CD8-positive, alpha-beta memory T cell (primary cell): Measurements from ENCODE around the gene DAPK3. TPM values are rescaled to one million over a fixed set of nuclear protein-coding genes. Genes with fewer than 3 reads are reported as not detected.

Experiments used
- CTCF ChIA-PET: fragments of 350-600 bp; sonication (Branson Sonifier 250); formaldehyde crosslinking; loops from one replicate; lab custom pipeline; 2021; ENCODE audit warnings: antibody characterized with exemption; lab: Charles Lee
- POLR2A ChIA-PET: fragments of 350-600 bp; sonication (Branson Sonifier 250); formaldehyde crosslinking; loops from one replicate; lab custom pipeline; 2021; ENCODE audit warnings: antibody characterized with exemption; lab: Charles Lee
- DNase-seq, 5 donors: peaks; one replicate each; pipeline versions ENCODE4 v3.0.0 to v3.0.0-alpha.2; 2020 to 2022; ENCODE audit warnings: mixed read lengths in 1 of 5
- H3K27ac ChIP-seq: one replicate; pipeline ENCODE4 v1.7.0; 2013; ENCODE audit warnings: low read depth, mild to moderate bottlenecking, low read length, moderate library complexity
- H3K27me3 ChIP-seq: 2 replicates; pipeline ENCODE4 v1.7.0; 2013; ENCODE audit warnings: low read length, mild to moderate bottlenecking; ENCODE audit not compliant: insufficient read depth, poor library complexity, severe bottlenecking
- H3K36me3 ChIP-seq: 2 replicates; pipeline ENCODE4 v1.7.0; 2013; ENCODE audit warnings: mild to moderate bottlenecking, low read length, moderate library complexity; ENCODE audit not compliant: insufficient read depth
- H3K4me1 ChIP-seq: 2 replicates; pipeline ENCODE4 v1.7.0; 2013; ENCODE audit warnings: mild to moderate bottlenecking, low read length, moderate library complexity; ENCODE audit not compliant: insufficient read depth
- H3K4me3 ChIP-seq: 2 replicates; pipeline ENCODE4 v1.7.0; 2013; ENCODE audit warnings: mild to moderate bottlenecking, low read length
- H3K9me3 ChIP-seq: 2 replicates; pipeline ENCODE4 v1.7.0; 2013; ENCODE audit warnings: mild to moderate bottlenecking, low read length
- H3K27ac Mint-ChIP-seq, 8 donors: one replicate each; pipeline ENCODE4 v1.8.0; 2020 to 2021; ENCODE audit warnings: mixed read lengths in 8 of 8, mild to moderate bottlenecking in 6 of 8, inconsistent platforms in 3 of 8, moderate library complexity in 3 of 8
- H3K27me3 Mint-ChIP-seq, 2 donors: one replicate each; pipeline ENCODE4 v1.8.0; 2020 to 2021; ENCODE audit warnings: mixed read lengths in 2 of 2, mild to moderate bottlenecking in 1 of 2, moderate library complexity in 1 of 2
- H3K36me3 Mint-ChIP-seq, 3 donors: one replicate each; pipeline ENCODE4 v1.8.0; 2020 to 2021; ENCODE audit warnings: mixed read lengths in 3 of 3, inconsistent platforms in 1 of 3, mild to moderate bottlenecking in 1 of 3
- H3K4me1 Mint-ChIP-seq, 3 donors: one replicate each; pipeline ENCODE4 v1.8.0; 2020 to 2021; ENCODE audit warnings: mixed read lengths in 3 of 3, inconsistent platforms in 1 of 3, mild to moderate bottlenecking in 1 of 3
- H3K4me3 Mint-ChIP-seq, 7 donors: one replicate each; pipeline ENCODE4 v1.8.0; 2020 to 2021; ENCODE audit warnings: mixed read lengths in 7 of 7, mild to moderate bottlenecking in 6 of 7, moderate library complexity in 4 of 7, inconsistent platforms in 2 of 7
- H3K9me3 Mint-ChIP-seq, 5 donors: one replicate each; pipeline ENCODE4 v1.8.0; 2020 to 2022; ENCODE audit warnings: mixed read lengths in 5 of 5, mild to moderate bottlenecking in 3 of 5, moderate library complexity in 2 of 5, inconsistent platforms in 1 of 5
- polyA plus RNA-seq: library from polyadenylated mRNA; unstranded; fragments of 300-500 nt; fragmentation: Illumina TruSeq; gene quantifications from one replicate; pipeline ENCODE4 v1.2.3, GENCODE V29; 2021
- total RNA-seq, 2 experiments: library from RNA; stranded (reverse); gene quantifications; one replicate each; pipeline ENCODE4 v1.2.3, GENCODE V29; 2021

Gene DAPK3
- total and polyA plus RNA-seq, 3 experiments from 2014 or later: 38.5 to 44.9 (median 42.5) TPM

DNA sequence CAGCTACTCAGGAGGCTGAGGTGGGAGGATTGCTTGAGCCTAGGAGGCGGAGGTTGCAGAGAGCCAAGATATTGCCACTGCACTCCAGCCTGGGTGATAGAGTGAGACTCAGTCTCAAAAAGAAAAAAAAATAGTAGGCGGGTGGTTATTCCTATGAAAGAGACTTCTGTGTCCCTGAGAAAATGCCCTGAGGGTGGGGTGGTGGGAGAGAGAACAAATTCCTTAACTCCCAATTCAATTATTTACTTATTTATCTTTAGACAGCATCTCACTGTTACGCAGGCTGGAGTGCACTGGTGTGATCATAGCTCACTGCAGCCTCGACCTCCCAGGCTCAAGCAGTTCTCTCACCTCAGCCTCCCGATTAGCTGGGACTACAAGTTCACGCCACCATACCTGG, 24.7 kb upstream of the DAPK3 start:
- no peaks in the 10 kb centered on the region for H3K36me3 Mint-ChIP-seq
- ChIA-PET POLR2A (no interaction called here), CTCF (interaction anchor here (1.3 kb wide), 2 partner anchors 12 to 144 kb away, joined by 3 read pairs; partner anchors contain the start of gene PIAS4)

DNA sequence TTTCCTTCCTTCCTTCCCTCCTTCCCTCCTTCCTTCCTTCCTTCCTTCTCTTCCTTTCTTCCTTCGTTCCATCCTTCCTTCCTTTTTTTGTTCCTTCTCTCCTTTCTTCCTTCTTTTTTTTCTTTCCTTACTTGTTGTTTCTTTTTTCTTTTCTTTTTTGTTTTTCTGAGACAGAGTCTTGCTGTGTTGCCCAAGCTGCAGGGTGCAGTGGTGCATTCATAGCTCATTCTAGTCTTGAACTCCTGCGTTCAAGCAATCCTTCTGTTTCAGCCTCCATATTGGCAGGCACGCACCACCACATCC, 19.9 kb upstream of the DAPK3 start:
- no peaks in the 10 kb centered on the region for H3K9me3 Mint-ChIP-seq
- H3K4me3 ChIP-seq: no peak overlapping the region
- no peaks in the 10 kb centered on the region for H3K27me3 ChIP-seq
- H3K4me3 Mint-ChIP-seq: peak overlapping the region in 3 of 7 donors; percentile 36 to 72 (median 61)
- DNase-seq: no peak
- peaks cover 0 to 2% (median 0%) of the 10 kb centered on the region in 3 donors for H3K36me3 Mint-ChIP-seq
- H3K4me1 ChIP-seq: peaks cover 24% of the 10 kb centered on the region
- H3K36me3 ChIP-seq: no peaks in the 10 kb centered on the region
- H3K9me3 ChIP-seq: no peaks in the 10 kb centered on the region
- POLR2A ChIA-PET: interaction anchor here (0.5 to 1.2 kb wide), 5 partner anchors 11 to 1252 kb away, joined by 3 to 13 read pairs (median 5); partner anchors contain the start of gene PIAS4
- H3K4me1 Mint-ChIP-seq: peaks cover 22 to 29% (median 25%) of the 10 kb centered on the region in 3 donors
- peak overlapping the region in 2 of 8 donors; percentile 26 to 45 for H3K27ac Mint-ChIP-seq
- H3K27me3 Mint-ChIP-seq: peaks cover 0 to 4% of the 10 kb centered on the region in 2 donors
- CTCF ChIA-PET: interaction anchor here (1.0 to 4.1 kb wide), 4 partner anchors 16 to 149 kb away, joined by 3 to 46 read pairs (median 6); no protein-coding TSS in a partner anchor
- H3K27ac ChIP-seq: no peak overlapping the region

More for the DNA sequence above, 24.7 kb upstream of the DAPK3 start:
- peaks cover 0 to 4% (median 3%) of the 10 kb centered on the region in 3 donors for H3K4me1 Mint-ChIP-seq
- no peaks in the 10 kb centered on the region for H3K36me3 ChIP-seq
- H3K4me1 ChIP-seq: no peaks in the 10 kb centered on the region
- no peak overlapping the region for H3K4me3 ChIP-seq
- no peaks in the 10 kb centered on the region for H3K9me3 ChIP-seq
- H3K4me3 Mint-ChIP-seq: no peak overlapping the region
- no peak overlapping the region for H3K27ac Mint-ChIP-seq
- no peaks in the 10 kb centered on the region for H3K9me3 Mint-ChIP-seq
- DNase-seq: no peak
- no peak overlapping the region for H3K27ac ChIP-seq
- no peaks in the 10 kb centered on the region for H3K27me3 Mint-ChIP-seq
- no peaks in the 10 kb centered on the region for H3K27me3 ChIP-seq

GRCh38 chr19:3987619-3988371, 16.9 kb upstream of the DAPK3 start:
- Mint-ChIP-seq H3K27ac (peak overlapping the region; percentile 42 to 95 (median 73)), H3K4me3 (peak overlapping the region; percentile 77 to 99 (median 97)), H3K4me1 (peaks cover 46 to 56% (median 52%) of the 10 kb centered on the region in 3 donors), H3K36me3 (peaks cover 8 to 28% (median 12%) of the 10 kb centered on the region in 3 donors), H3K9me3 (no peaks in the 10 kb centered on the region), H3K27me3 (peaks cover 0 to 10% of the 10 kb centered on the region in 2 donors)
- Histone ChIP-seq H3K4me3 (peak overlapping the region; percentile 59), H3K27ac (peak overlapping the region; percentile 45), H3K9me3 (no peaks in the 10 kb centered on the region), H3K27me3 (no peaks in the 10 kb centered on the region), H3K4me1 (peaks cover 45% of the 10 kb centered on the region), H3K36me3 (peaks cover 15% of the 10 kb centered on the region)
- ChIA-PET POLR2A (interaction anchor here (0.5 to 2.0 kb wide), 18 partner anchors 11 to 1373 kb away, joined by 3 to 16 read pairs (median 5); partner anchors contain the start of genes DAPK3, FEM1A, MRPL54 and PIAS4), CTCF (interaction anchor here (0.7 to 4.1 kb wide), 38 partner anchors 10 to 483 kb away, joined by 3 to 46 read pairs (median 4); partner anchors contain the start of genes APBA3, DAPK3, MRPL54 and PIAS4)
- peak; percentile 85 to 94 (median 88) for DNase-seq

DNA sequence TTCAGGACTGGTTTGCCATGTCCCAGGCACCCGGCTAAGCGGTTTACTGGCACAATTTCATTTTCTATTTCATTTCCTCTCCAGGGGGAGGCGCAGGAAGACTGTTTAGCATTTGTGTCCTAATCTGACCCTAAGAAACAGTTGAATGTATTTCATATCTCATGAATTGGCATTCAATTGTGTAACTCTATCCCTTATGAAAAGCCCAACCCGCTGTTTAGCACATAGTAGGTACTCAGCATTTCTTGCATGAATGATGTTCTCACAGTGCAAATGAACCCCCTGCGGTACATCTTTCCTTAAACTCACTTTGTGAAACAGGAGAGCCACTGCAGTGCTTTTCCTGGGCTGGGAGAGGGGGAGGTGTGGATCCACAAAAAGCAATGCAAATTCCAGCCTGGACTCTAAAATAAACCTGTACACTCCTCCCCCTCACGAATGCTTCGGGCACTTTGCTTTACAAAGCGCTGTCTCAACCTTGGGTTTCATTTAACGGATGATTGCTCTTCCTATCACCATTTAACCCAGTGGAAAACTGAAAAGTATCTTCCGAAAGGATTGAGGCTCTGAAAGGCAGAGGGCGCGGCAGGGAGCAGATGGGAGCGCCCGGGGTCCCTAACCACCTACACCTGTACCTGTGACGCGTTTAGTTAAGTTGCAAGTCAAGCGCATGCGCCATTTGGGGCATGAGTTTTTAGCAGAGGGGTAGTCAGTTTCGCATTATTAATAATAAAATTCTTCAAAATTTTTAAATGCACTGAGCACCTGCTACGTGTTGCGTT, 15.6 kb upstream of the DAPK3 start:
- POLR2A ChIA-PET: interaction anchor here (0.5 to 2.8 kb wide), 7 partner anchors 10 to 1059 kb away, joined by 3 to 25 read pairs (median 10); partner anchors contain the start of genes DAPK3, PIAS4 and ZBTB7A
- Mint-ChIP-seq H3K27me3 (peaks cover 0 to 10% of the 10 kb centered on the region in 2 donors), H3K4me1 (peaks cover 50 to 59% (median 58%) of the 10 kb centered on the region in 3 donors), H3K27ac (peak overlapping the region; percentile 4 to 98 (median 94)), H3K36me3 (peaks cover 8 to 41% (median 16%) of the 10 kb centered on the region in 3 donors), H3K4me3 (peak overlapping the region; percentile 94 to 99 (median 97)), H3K9me3 (no peaks in the 10 kb centered on the region)
- Histone ChIP-seq H3K27ac (peak overlapping the region; percentile 51), H3K4me1 (peaks cover 46% of the 10 kb centered on the region), H3K36me3 (peaks cover 28% of the 10 kb centered on the region), H3K4me3 (peak overlapping the region; percentile 90), H3K27me3 (no peaks in the 10 kb centered on the region), H3K9me3 (no peaks in the 10 kb centered on the region)
- peak; percentile 45 to 69 (median 59) for DNase-seq
- CTCF ChIA-PET: interaction anchor here (1.0 to 2.6 kb wide), 15 partner anchors 10 to 216 kb away, joined by 3 to 26 read pairs (median 7); partner anchors contain the start of genes DAPK3, PIAS4 and ZBTB7A

- peaks cover 50 to 64% (median 61%) of the 10 kb centered on the region in 3 donors for H3K4me1 Mint-ChIP-seq
- Histone ChIP-seq H3K9me3 (no peaks in the 10 kb centered on the region), H3K36me3 (peaks cover 35% of the 10 kb centered on the region), H3K27ac (peak overlapping the region; percentile 51), H3K27me3 (no peaks in the 10 kb centered on the region), H3K4me3 (peak overlapping the region; percentile 90), H3K4me1 (peaks cover 46% of the 10 kb centered on the region)
- CTCF ChIA-PET: interaction anchor here (0.6 to 2.6 kb wide), 19 partner anchors 9 to 392 kb away, joined by 3 to 17 read pairs (median 4); partner anchors contain the start of genes DAPK3, PIAS4, YJU2 and ZBTB7A
- POLR2A ChIA-PET: interaction anchor here (0.5 to 2.8 kb wide), 15 partner anchors 9 to 1058 kb away, joined by 3 to 25 read pairs (median 4); partner anchors contain the start of genes DAPK3, MRPL54, YJU2 and ZBTB7A
- H3K36me3 Mint-ChIP-seq: peaks cover 8 to 48% (median 16%) of the 10 kb centered on the region in 3 donors
- H3K27me3 Mint-ChIP-seq: peaks cover 0 to 10% of the 10 kb centered on the region in 2 donors
- no peaks in the 10 kb centered on the region for H3K9me3 Mint-ChIP-seq
- DNase-seq: no peak
- H3K27ac Mint-ChIP-seq: peak overlapping the region; percentile 63 to 98 (median 97)
- H3K4me3 Mint-ChIP-seq: peak overlapping the region; percentile 94 to 99 (median 97)
Measured at GRCh38 chr19:3985643-3986259, 14.9 kb upstream of the DAPK3 start.

GRCh38 chr19:3984908-3985642, 14.2 kb upstream of the DAPK3 start, which contains the start of gene EEF2:
EEF2 (minus strand) TSS chr19:3985463; CDS start chr19:3985380, 83 bp downstream.
- H3K36me3 ChIP-seq: peaks cover 42% of the 10 kb centered on the region
- ChIA-PET POLR2A (interaction anchor here (0.5 to 2.8 kb wide), 15 partner anchors 8 to 262 kb away, joined by 3 to 25 read pairs (median 4); partner anchors contain the start of genes DAPK3, MRPL54, PIAS4 and YJU2), CTCF (interaction anchor here (0.6 to 2.6 kb wide), 19 partner anchors 8 to 393 kb away, joined by 3 to 17 read pairs (median 4); partner anchors contain the start of genes DAPK3, PIAS4, YJU2 and ZBTB7A)
- Mint-ChIP-seq H3K4me1 (peaks cover 49 to 62% (median 57%) of the 10 kb centered on the region in 3 donors), H3K36me3 (peaks cover 8 to 53% (median 16%) of the 10 kb centered on the region in 3 donors), H3K4me3 (peak within 1 kb of the TSS; percentile 94 to 99 (median 97)), H3K27ac (peak within 1 kb of the TSS; percentile 92 to 98 (median 97)), H3K27me3 (peaks cover 0 to 10% of the 10 kb centered on the region in 2 donors), H3K9me3 (no peaks in the 10 kb centered on the region)
- DNase-seq: peak; percentile 86 to 95 (median 91)
- peaks cover 46% of the 10 kb centered on the region for H3K4me1 ChIP-seq
- H3K27me3 ChIP-seq: no peaks in the 10 kb centered on the region
- peak within 1 kb of the TSS; percentile 86 for H3K27ac ChIP-seq
- no peaks in the 10 kb centered on the region for H3K9me3 ChIP-seq
- H3K4me3 ChIP-seq: peak within 1 kb of the TSS; percentile 90
